ENCODE data around the gene F7. TPM values are rescaled to one million over a fixed set of nuclear protein-coding genes. Genes with fewer than 3 reads are reported as not detected.
"Not testable (repeated sequence)": the region's sequence is repeated elsewhere in the genome, so short reads cannot be mapped to it uniquely, and the experiment has no call there.

The F7 gene
- not detected in 2 replicates for total RNA-seq

DNA sequence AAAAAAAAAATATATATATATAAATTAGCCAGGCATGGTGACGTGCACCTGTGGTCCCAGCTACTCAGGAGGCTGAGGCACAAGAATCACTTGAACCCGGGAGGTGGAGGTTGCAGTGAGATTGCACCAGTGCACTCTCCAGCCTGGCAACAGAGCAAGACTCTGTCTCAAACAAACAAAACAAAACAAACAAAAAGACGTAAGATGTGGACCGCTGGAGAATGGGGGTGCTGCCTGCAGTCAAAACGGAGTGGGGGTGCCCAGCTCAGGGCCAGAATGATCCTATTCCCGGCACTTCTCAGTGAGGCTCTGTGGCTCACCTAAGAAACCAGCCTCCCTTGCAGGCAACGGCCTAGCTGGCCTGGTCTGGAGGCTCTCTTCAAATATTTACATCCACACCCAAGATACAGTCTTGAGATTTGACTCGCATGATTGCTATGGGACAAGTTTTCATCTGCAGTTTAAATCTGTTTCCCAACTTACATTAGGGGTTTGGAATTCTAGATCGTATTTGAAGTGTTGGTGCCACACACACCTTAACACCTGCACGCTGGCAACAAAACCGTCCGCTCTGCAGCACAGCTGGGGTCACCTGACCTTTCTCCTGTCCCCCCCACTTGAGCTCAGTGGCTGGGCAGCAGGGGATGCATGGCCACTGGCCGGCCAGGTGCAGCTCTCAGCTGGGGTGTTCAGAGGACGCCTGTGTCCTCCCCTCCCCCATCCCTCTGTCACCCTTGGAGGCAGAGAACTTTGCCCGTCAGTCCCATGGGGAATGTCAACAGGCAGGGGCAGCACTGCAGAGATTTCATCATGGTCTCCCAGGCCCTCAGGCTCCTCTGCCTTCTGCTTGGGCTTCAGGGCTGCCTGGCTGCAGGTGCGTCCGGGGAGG lies at the start of gene F7:
Gene F7 (plus strand): TSS at position 760 of the 889 bp plus-strand sequence. CDS start 51 bp downstream, at position 811.
- H3K27ac Mint-ChIP-seq: no peak within 1 kb of the TSS
- peaks cover 4% of the 10 kb centered on the region for H3K36me3 Mint-ChIP-seq (ENCODE audit: low read depth)
- DNase-seq: no peak
- H3K4me3 Mint-ChIP-seq: no peak within 1 kb of the TSS
- H3K9me3 Mint-ChIP-seq: no peaks in the 10 kb centered on the region
- no peaks in the 10 kb centered on the region for H3K4me1 Mint-ChIP-seq
- intact Hi-C loops (cut with micrococcal nuclease): no loop called here
- H3K27me3 Mint-ChIP-seq: peaks cover 5% of the 10 kb centered on the region

DNA sequence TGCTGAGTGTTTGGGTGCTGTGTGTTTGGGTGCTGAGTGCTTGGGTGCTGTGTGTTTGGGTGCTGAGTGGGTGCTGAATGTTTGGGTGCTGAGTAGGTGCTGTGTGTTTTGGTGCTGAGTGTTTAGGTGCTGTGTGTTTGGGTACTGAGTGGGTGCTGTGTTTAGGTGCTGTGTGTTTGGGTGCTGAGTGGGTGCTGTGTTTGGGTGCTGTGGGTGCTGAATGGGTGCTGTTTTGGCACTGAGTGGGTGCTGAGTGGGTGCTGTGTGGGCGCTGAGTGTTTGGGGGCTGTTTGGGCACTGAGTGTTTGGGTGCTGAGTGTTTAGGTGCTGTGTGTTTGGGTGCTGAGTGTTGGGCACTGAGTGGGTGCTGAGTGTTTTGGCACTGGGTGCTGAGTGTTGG lies 48.5 kb upstream of the F7 start:
- no peak overlapping the region for H3K27ac Mint-ChIP-seq
- H3K4me3 Mint-ChIP-seq: no peak overlapping the region
- H3K27me3 Mint-ChIP-seq: no peaks in the 10 kb centered on the region
- intact Hi-C loops (cut with micrococcal nuclease): no loop called here
- H3K9me3 Mint-ChIP-seq: no peaks in the 10 kb centered on the region
- H3K36me3 Mint-ChIP-seq (ENCODE audit: low read depth): no peaks in the 10 kb centered on the region
- H3K4me1 Mint-ChIP-seq: no peaks in the 10 kb centered on the region
- no peak for DNase-seq

DNA sequence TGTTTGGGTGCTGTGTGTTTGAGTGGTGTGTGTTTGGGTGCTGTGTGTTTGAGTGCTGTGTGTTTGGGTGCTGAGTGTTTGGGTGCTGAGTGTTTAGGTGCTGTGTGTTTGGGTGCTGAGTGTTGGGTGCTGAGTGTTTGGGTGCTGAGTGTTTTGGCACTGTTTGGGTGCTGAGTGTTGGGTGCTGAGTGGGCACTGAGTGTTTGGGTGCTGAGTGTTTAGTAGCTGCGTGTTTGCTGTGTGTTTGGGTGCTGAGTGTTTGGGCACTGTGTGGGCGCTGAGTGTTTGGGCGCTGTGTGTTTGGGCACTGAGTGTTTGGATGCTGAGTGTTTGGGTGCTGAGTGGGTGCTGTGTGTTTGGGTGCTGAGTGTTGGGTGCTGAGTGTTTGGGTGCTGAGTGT lies 48.0 kb upstream of the F7 start:
- H3K4me3 Mint-ChIP-seq; H3K27me3 Mint-ChIP-seq; H3K9me3 Mint-ChIP-seq; DNase-seq; intact Hi-C loops (cut with micrococcal nuclease); H3K4me1 Mint-ChIP-seq; H3K36me3 Mint-ChIP-seq (ENCODE audit: low read depth); H3K27ac Mint-ChIP-seq: not testable (repeated sequence)

DNA sequence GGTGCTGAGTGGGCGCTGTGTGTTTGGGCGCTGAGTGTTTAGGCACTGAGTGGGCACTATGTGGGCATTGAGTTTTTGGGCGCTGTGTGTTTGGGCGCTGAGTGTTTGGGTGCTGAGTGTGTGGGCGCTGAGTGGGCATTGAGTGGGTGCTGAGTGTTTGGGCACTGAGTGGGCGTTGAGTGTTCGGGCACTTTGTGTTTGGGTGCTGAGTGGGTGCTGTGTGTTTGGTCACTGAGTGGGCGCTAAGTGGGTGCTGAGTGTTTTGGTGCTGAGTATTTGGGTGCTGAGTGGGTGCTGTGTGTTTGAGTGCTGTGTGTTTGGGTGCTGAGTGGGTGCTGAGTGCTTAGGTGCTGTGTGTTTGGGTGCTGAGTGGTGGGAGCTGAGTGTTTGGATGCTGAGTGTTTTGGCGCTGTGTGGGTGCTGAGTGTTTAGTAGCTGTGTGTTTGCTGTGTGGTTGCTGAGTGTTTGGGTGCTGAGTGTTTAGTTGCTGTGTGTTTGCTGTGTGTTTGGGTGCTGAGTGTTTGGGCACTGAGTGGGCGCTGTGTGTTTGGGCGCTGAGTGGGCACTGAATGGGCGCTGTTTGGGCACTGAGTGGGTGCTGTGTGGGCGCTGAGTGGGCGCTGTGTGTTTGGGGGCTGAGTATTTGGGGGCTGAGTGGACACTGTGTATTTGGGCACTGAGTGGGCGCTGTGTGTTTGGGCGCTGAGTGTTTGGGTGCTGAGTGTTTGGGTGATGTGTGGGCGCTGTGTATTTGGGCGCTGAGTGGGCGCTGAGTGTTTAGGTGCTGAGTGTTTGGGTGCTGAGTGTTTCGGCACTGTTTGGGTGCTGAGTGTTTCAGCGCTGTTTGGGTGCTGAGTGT lies 47.2 kb upstream of the F7 start:
- Mint-ChIP-seq H3K4me3 (no peak overlapping the region), H3K27ac (no peak overlapping the region), H3K36me3 (ENCODE audit: low read depth) (no peaks in the 10 kb centered on the region), H3K4me1 (no peaks in the 10 kb centered on the region), H3K9me3 (no peaks in the 10 kb centered on the region), H3K27me3 (no peaks in the 10 kb centered on the region)
- intact Hi-C loops (cut with micrococcal nuclease): no loop called here
- DNase-seq: no peak

DNA sequence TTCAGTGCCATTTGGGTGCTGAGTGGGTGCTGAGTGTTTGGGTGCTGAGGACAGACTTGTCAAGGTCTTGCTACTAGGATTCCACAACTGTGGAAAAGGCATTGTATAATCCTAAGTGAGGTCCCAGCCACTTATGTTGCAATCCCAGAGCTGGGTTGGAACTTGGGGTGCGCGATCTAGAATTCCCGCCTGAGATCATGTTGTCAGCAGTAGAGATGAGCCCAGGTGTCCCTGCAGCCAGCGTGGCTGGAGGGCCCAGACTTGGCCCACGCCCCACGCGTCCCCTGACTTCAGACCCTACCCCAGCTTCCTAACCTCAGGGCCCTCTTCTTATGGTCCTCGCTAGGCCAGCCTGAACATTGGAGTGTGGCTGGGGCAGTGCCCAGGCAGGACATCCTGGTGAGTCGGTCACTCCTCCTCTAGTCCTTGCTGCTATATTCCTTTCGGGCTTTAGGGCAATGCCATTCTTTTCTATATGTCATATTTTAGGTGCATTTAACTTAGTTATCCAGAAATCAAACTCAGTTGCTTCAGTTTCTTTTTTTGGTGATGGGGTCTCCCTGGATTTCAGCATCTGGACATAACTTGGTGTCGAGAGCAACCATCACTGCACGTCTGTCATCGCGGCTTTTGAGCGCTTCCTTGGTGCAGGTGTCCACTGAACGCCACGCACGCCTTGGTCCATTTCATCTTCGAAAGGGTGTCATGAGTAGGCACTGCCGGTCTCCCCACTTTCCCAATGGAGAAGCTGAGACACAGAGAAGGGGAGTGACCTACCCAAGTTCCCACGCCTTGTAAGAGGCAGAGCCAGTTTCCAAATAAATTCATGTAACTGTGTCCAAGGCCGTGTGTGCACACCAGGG lies 46.4 kb upstream of the F7 start:
- Mint-ChIP-seq H3K27ac (no peak overlapping the region), H3K4me3 (no peak overlapping the region), H3K4me1 (no peaks in the 10 kb centered on the region), H3K9me3 (no peaks in the 10 kb centered on the region), H3K36me3 (ENCODE audit: low read depth) (no peaks in the 10 kb centered on the region), H3K27me3 (no peaks in the 10 kb centered on the region)
- no peak for DNase-seq
- intact Hi-C loops (cut with micrococcal nuclease): no loop called here

DNA sequence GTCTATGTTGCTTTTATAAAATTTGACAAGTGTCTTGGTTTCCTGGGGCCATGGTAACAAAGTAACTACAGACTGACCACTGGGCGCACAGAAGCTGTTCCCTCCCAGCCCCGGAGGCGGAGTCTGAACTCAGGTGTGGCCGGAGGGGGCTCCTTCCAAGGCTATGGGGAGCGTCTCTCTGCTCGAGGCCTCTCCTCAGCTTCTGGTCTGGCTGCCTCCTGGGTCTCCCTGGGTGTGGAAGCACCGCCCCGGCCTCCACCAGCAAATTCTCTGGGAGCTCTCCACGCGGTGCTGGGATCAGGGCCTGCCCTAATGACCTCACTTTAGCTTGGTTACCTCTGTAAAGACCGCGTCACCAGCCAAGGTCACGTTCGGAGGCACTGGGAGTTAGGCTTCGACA lies 45.7 kb upstream of the F7 start:
- no peak overlapping the region for H3K4me3 Mint-ChIP-seq
- no peaks in the 10 kb centered on the region for H3K36me3 Mint-ChIP-seq (ENCODE audit: low read depth)
- H3K27me3 Mint-ChIP-seq: no peaks in the 10 kb centered on the region
- no peak overlapping the region for H3K27ac Mint-ChIP-seq
- H3K9me3 Mint-ChIP-seq: no peaks in the 10 kb centered on the region
- H3K4me1 Mint-ChIP-seq: no peaks in the 10 kb centered on the region
- intact Hi-C loops (cut with micrococcal nuclease): no loop called here
- DNase-seq: no peak

DNA sequence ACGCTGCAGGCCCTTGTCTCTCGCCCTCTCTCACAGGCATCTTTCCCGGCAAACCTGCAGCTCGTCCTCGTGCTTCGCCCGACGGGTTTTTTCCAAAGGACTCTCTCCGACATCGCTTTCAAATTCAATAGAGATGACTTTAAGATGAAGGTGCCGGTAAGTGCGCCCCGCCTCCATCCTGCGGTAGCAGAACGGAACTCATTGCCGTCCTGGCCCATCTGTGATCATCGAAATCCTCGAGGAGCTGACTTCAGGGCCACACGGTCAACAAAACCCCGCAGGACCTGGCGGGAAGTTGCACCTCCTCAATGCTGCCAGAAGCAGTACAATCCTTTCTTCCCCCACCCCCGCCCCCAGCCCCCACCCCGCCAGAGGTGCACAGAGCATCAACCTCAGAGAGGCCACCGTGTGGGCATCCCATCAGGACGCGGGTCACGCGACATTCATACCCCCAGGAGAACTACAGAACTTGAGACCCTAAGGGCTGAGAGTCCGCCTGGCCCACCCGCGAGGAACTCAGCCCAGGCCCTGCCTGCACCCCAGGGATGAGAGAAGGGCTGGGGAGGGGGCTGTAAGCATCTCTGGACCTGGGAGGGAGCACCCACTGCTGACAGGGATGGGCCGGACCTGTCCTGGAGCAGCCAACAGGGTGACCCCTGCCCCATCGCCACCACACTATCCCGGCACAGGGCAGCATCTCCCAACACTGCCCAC lies 44.9 kb upstream of the F7 start:
- no peak for DNase-seq
- intact Hi-C loops (cut with micrococcal nuclease): no loop called here
- no peak overlapping the region for H3K27ac Mint-ChIP-seq
- H3K36me3 Mint-ChIP-seq (ENCODE audit: low read depth): no peaks in the 10 kb centered on the region
- no peaks in the 10 kb centered on the region for H3K4me1 Mint-ChIP-seq
- H3K4me3 Mint-ChIP-seq: no peak overlapping the region
- no peaks in the 10 kb centered on the region for H3K9me3 Mint-ChIP-seq
- H3K27me3 Mint-ChIP-seq: no peaks in the 10 kb centered on the region

DNA sequence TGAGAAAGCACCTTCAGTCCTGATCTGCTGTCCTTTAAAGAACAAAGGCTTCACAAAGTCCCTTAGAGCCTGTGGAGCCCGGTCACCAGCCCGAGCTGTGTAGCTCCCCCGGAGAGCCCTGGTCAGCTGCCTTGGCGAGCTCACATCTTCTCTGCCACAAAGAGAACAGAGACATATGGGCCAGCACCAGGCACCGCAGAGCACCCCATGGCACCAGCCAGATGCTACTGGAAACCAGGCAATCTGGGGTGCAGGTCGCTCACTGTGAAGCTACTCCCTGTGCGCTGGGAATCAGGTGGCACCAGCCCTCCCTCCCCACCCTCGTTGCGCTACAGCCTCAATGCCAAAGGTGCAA lies 44.3 kb upstream of the F7 start:
- Mint-ChIP-seq H3K4me3 (no peak overlapping the region), H3K27me3 (no peaks in the 10 kb centered on the region), H3K36me3 (ENCODE audit: low read depth) (no peaks in the 10 kb centered on the region), H3K4me1 (no peaks in the 10 kb centered on the region), H3K9me3 (no peaks in the 10 kb centered on the region), H3K27ac (no peak overlapping the region)
- intact Hi-C loops (cut with micrococcal nuclease): no loop called here
- DNase-seq: no peak

DNA sequence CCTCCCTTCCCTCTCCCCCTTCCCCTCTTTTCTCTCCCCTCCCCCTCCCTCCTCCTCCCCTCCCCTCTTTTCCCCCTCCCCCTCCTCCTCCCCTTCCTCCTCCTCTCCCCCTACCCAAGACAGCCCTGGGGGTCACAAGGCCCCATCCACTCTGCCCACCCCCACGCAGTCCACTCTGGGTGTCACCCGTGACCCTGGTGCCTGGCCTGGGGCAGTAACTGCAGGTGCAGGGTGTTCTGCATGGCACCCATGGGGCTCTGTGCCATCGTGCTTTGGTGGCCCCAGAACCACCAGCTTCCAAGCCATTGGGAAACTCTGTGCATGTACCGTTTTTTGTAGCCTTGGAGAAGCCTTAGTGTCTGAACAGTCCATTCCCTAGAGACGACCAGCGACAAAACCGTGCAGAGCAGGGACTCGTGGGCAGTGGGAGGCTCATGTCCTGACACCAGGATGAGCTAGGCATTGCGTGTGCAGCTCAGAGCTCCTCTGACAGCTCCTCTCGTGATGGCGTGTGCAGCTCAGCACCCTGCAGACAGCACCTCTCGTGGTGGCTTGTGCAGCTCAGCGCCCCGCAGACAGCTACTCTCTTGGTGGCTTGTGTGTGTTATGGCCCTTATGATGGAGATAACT lies 43.7 kb upstream of the F7 start:
- no peak overlapping the region for H3K27ac Mint-ChIP-seq
- no peak overlapping the region for H3K4me3 Mint-ChIP-seq
- H3K27me3 Mint-ChIP-seq: no peaks in the 10 kb centered on the region
- H3K36me3 Mint-ChIP-seq (ENCODE audit: low read depth): no peaks in the 10 kb centered on the region
- H3K9me3 Mint-ChIP-seq: no peaks in the 10 kb centered on the region
- intact Hi-C loops (cut with micrococcal nuclease): no loop called here
- no peak for DNase-seq
- no peaks in the 10 kb centered on the region for H3K4me1 Mint-ChIP-seq

DNA sequence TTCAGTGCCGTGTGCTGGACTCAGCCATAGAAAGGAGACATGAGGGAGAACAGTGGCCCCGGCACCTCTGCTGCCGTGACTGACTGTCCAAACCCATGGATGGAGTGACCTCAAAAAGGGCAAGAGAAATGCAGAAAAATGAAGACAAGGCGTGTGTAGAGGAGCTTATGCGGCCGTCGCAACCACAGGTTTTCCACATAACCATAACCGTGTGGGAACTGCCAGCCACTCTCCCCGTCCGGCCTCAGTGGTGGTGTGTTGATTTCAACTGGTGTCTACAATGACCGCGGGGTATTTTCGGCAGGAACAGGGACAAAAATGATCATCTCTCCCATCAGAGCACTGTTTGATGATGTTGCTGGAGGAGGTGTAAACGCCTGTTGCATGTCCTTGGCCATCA lies 42.9 kb upstream of the F7 start:
- Mint-ChIP-seq H3K36me3 (ENCODE audit: low read depth) (no peaks in the 10 kb centered on the region), H3K27me3 (no peaks in the 10 kb centered on the region), H3K4me1 (no peaks in the 10 kb centered on the region), H3K27ac (no peak overlapping the region), H3K9me3 (no peaks in the 10 kb centered on the region), H3K4me3 (no peak overlapping the region)
- no peak for DNase-seq
- intact Hi-C loops (cut with micrococcal nuclease): no loop called here

DNA sequence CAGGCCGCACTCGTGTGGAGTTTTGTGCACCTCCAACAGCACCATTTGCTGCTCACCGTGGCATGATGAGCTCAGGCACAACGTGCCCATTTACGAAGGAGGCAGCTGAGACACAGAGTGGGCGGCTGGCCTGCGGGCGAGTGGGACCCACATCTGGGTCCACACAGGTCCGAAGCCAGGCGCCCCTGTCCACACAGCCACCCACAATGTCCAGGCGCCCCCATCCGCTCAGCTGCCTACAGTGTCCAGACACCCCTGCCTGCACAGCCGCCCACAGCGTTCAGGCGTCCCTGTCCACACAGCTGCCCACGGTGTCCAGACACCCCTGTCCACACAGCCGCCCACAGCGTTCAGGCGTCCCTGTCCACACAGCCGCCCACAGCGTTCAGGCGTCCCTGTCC lies 42.5 kb upstream of the F7 start:
- H3K9me3 Mint-ChIP-seq: no peaks in the 10 kb centered on the region
- no peaks in the 10 kb centered on the region for H3K36me3 Mint-ChIP-seq (ENCODE audit: low read depth)
- no peaks in the 10 kb centered on the region for H3K4me1 Mint-ChIP-seq
- no peak overlapping the region for H3K4me3 Mint-ChIP-seq
- intact Hi-C loops (cut with micrococcal nuclease): no loop called here
- no peaks in the 10 kb centered on the region for H3K27me3 Mint-ChIP-seq
- no peak for DNase-seq
- no peak overlapping the region for H3K27ac Mint-ChIP-seq

DNA sequence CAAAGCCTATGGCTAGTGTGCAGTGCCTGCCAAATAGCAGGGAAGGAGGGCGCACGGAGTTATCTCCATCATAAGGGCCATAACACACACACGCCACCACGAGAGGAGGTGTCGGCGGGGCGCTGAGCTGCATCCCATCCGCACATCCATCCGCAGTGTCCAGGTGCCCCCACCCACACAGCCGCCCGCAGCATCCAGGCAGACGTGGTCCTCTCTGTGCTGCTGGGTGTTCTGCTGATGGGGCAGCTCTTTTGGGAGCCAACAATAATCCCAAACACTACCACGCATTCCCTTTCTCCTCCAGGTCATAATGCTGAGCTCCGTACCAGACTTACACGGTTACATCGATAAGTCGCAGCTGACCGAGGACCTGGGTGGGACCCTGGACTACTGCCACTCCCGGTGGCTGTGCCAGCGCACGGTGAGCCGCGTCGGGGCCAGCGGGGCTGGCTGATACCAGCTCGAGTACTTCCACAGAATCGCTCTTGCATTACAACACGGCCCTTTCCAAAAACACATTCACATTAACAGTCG lies 41.5 kb upstream of the F7 start:
- no peaks in the 10 kb centered on the region for H3K36me3 Mint-ChIP-seq (ENCODE audit: low read depth)
- no peaks in the 10 kb centered on the region for H3K27me3 Mint-ChIP-seq
- DNase-seq: no peak
- no peaks in the 10 kb centered on the region for H3K9me3 Mint-ChIP-seq
- no peak overlapping the region for H3K27ac Mint-ChIP-seq
- H3K4me3 Mint-ChIP-seq: no peak overlapping the region
- H3K4me1 Mint-ChIP-seq: no peaks in the 10 kb centered on the region
- intact Hi-C loops (cut with micrococcal nuclease): no loop called here

Measured in activated CD4-positive, alpha-beta T cell treated with anti-CD3 and anti-CD28 coated beads, Interleukin-2, amount 10 ng/mL, durations not matched to agents 24 days and 14 days (primary cell).